Measurements from ENCODE around the gene UCP3. TPM values are rescaled to one million over a fixed set of nuclear protein-coding genes. Genes with fewer than 3 reads are reported as not detected.

Gene UCP3
- total and polyA plus RNA-seq, 2 of the 8 experiments (the other 6 are each of a cell fraction or from before 2014, with no cell fraction given): 0.85 to 1.3 TPM

DNA sequence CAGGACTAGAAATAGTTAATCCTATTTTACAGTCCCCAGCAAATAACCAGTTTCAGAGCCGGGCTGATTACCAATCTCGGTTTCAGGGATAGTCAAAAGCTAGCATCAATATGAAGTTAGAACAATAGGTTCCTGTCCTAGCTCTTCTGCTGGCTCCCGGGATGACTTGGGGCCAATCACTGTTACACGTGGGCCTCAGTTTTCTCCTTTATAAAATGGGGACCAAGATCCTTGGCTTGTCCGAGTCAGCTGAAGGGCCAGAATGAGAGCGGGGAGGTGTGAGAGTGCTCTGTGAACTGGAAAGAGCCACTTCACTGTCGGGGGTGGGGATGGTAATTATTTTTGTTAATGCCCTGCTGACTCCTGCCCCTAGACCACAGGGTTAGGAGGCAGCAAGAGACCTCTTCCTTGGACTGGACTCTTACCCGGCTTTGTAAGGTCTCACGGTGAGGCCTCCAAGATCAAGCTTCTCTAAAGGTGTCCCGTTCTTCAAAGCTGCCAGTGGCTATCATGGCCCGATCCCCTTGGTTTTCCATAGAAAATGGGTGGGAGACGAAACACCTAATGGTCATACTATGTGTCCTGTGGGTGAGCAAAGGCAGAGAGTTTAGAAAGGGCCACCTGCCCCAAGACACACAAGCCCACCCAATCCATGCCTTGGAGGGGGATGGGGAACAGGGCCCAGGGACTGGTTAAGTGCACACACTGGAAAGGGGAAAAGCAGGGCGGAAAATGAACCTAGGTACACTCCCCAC, 27.7 kb downstream of the UCP3 start (continued):
- TF ChIP-seq CHD7 (IDR thresholded peaks at IDR 0.05; ENCODE audit: insufficient replicate concordance, low read length) (no peak), HDAC2 (IDR thresholded peaks at IDR 0.05; ENCODE audit: borderline replicate concordance in 1 of 2, low read depth in 2 of 2, low read length in 2 of 2) (no peak)

Measured in H1 (cell line).